HCT116 (cell line): Measurements from ENCODE around the gene HMGA1. TPM values are rescaled to one million over a fixed set of nuclear protein-coding genes. Genes with fewer than 3 reads are reported as not detected.

ENCODE experiments used
- ATAC-seq: fragments of 200-7000 bp; cut with Tn5 transposase; 2 replicates; pipeline ENCODE4 v1.9.1; 2020; ENCODE audit warnings: mild to moderate bottlenecking, moderate library complexity
- BruUV-seq: library from RNA; stranded (reverse); fragments of 400-500 nt; replicated peaks from 2 replicates; lab custom pipeline; 2021; lab: Mats Ljungman, UMichigan
- CTCF ChIA-PET: fragments of 300-600 bp; sonication (Branson Sonifier 250); formaldehyde crosslinking; loops from one replicate; lab custom pipeline; 2021; ENCODE audit warnings: antibody characterized with exemption; lab: Charles Lee
- POLR2A ChIA-PET: fragments of 300-600, 350-600 bp; sonication (Branson Sonifier 250); formaldehyde crosslinking; loops from one replicate; lab custom pipeline; 2021; ENCODE audit warnings: antibody characterized with exemption; lab: Charles Lee
- RAD21 ChIA-PET, 2 experiments: fragments of 300-600 bp; sonication (Branson Sonifier 250); formaldehyde crosslinking; loops; one replicate each; lab custom pipeline; 2023; ENCODE audit warnings: low total read pairs in 2 of 2; ENCODE audit not compliant: uncharacterized antibody in 2 of 2, unreplicated experiment in 2 of 2, low non-redundant PET in 1 of 2; lab: Charles Lee
- DNase-seq: peaks from one replicate; pipeline ENCODE4 v3.0.0-alpha.2; 2010; ENCODE audit warnings: low read depth, low spot score
- H2AFZ ChIP-seq: fragments of 200-600 bp; shearing (Covaris generic), sonication (generic); 2 replicates; pipeline ENCODE4 v1.6.1; 2017; ENCODE audit warnings: low read depth, mixed run types, mixed read lengths, antibody characterized with exemption, low read length; ENCODE audit not compliant: poor library complexity, severe bottlenecking
- H3K27ac ChIP-seq: 2 replicates; pipeline ENCODE4 v1.5.1; 2012; ENCODE audit warnings: low read depth, low read length
- H3K27me3 ChIP-seq: fragments of 200-600 bp; sonication (generic); 2 replicates; pipeline ENCODE4 v1.6.1; 2016; ENCODE audit warnings: mixed run types, low read length, mixed read lengths; ENCODE audit not compliant: insufficient read depth
- H3K36me3 ChIP-seq, 2 experiments: fragments of 200-500 bp in 1 of 2; fragments of 200-600 bp in 1 of 2; sonication (Bioruptor generic) in 1 of 2; sonication (generic) in 1 of 2; 2 replicates each; pipeline versions ENCODE4 v1.5.1 to v1.6.1; 2014 to 2016; ENCODE audit warnings: low read length in 2 of 2, inconsistent platforms in 1 of 2, mixed read lengths in 1 of 2, mixed run types in 1 of 2; ENCODE audit not compliant: insufficient read depth in 2 of 2, control insufficient read depth in 1 of 2
- H3K4me1 ChIP-seq, 2 experiments: fragments of 200-600 bp in 1 of 2; sonication (generic) in 1 of 2; 2 replicates each; pipeline versions ENCODE4 v1.5.1 to v1.6.1; 2012 to 2017; ENCODE audit warnings: low read length in 2 of 2, inconsistent platforms in 1 of 2, mild to moderate bottlenecking in 1 of 2, mixed read lengths in 1 of 2, mixed run types in 1 of 2, moderate library complexity in 1 of 2; ENCODE audit not compliant: insufficient read depth in 2 of 2, control insufficient read depth in 1 of 2
- H3K4me2 ChIP-seq: fragments of 200-600 bp; sonication (generic); 2 replicates; pipeline ENCODE4 v1.6.1; 2017; ENCODE audit warnings: mixed run types, low read length, mixed read lengths
- H3K4me3 ChIP-seq, 2 experiments: fragments of 200-600 bp in 1 of 2; sonication (generic) in 1 of 2; replicated peaks in 1 of 2; 2 replicates each; pipeline ENCODE4 v1.5.1; 2011 to 2016; ENCODE audit warnings: low read length in 2 of 2, control low read depth in 1 of 2, low read depth in 1 of 2, mild to moderate bottlenecking in 1 of 2, mixed read lengths in 1 of 2, mixed run types in 1 of 2
- H3K79me2 ChIP-seq: fragments of 200-600 bp; sonication (generic); 2 replicates; pipeline ENCODE4 v1.6.1; 2017; ENCODE audit warnings: mild to moderate bottlenecking, mixed run types, low read length, moderate library complexity, mixed read lengths; ENCODE audit not compliant: insufficient read depth
- H3K9ac ChIP-seq: fragments of 200-600 bp; sonication (generic); 2 replicates; pipeline ENCODE4 v1.6.1; 2016; ENCODE audit warnings: low read length, mixed read lengths
- H3K9me2 ChIP-seq: fragments of 200-600 bp; sonication (generic), shearing (Covaris generic); 2 replicates; pipeline ENCODE4 v1.6.1; 2017; ENCODE audit warnings: mixed run types, mild to moderate bottlenecking, moderate library complexity; ENCODE audit not compliant: insufficient read depth
- H3K9me3 ChIP-seq, 2 experiments: fragments of 200-500 bp in 1 of 2; fragments of 200-600 bp in 1 of 2; sonication (Bioruptor generic) in 1 of 2; sonication (generic) in 1 of 2; 2 replicates each; pipeline ENCODE4 v1.6.1; 2014 to 2017; ENCODE audit warnings: low read length in 2 of 2, mixed read lengths in 2 of 2, inconsistent platforms in 1 of 2, low read depth in 1 of 2, mild to moderate bottlenecking in 1 of 2, mixed run types in 1 of 2, moderate library complexity in 1 of 2; ENCODE audit not compliant: control insufficient read depth in 1 of 2, insufficient read depth in 1 of 2
- H4K20me1 ChIP-seq: fragments of 200-600 bp; sonication (generic), shearing (Covaris generic); 2 replicates; pipeline ENCODE4 v1.6.1; 2017; ENCODE audit warnings: mixed run types, mild to moderate bottlenecking, moderate library complexity; ENCODE audit not compliant: insufficient read depth
- CEBPB ChIP-seq: IDR thresholded peaks from 2 replicates; pipeline ENCODE4 v1.6.1; 2012; ENCODE audit warnings: low read depth
- EGR1 ChIP-seq: IDR thresholded peaks from 2 replicates; pipeline ENCODE4 v1.6.1; 2012; ENCODE audit warnings: low read depth
- EZH2phosphoT487 ChIP-seq: fragments of 200-600 bp; IDR thresholded peaks from 2 replicates; pipeline ENCODE4 v1.6.1; 2018; ENCODE audit warnings: antibody characterized with exemption, borderline replicate concordance
- POLR2A ChIP-seq: IDR thresholded peaks from 2 replicates; pipeline ENCODE4 v1.7.0; 2011; ENCODE audit warnings: borderline replicate concordance; ENCODE audit not compliant: insufficient read depth, insufficient read length; ENCODE audit errors: extremely low read depth
- SRF ChIP-seq: IDR thresholded peaks from 2 replicates; pipeline ENCODE4 v1.6.1; 2012; ENCODE audit warnings: low read depth
- intact Hi-C: fragments of 100-400 bp; cut with micrococcal nuclease; formaldehyde crosslinking; loops from 2 replicates; pipeline ENCODE4 v1.10.0; 2022
- total RNA-seq: library from RNA; stranded (reverse); gene quantifications from one replicate; pipeline ENCODE4 v1.2.1, GENCODE V29; 2021; ENCODE audit not compliant: unreplicated experiment

The HMGA1 gene
- total RNA-seq, 1 experiment from 2014 or later = 2,459 TPM

DNA sequence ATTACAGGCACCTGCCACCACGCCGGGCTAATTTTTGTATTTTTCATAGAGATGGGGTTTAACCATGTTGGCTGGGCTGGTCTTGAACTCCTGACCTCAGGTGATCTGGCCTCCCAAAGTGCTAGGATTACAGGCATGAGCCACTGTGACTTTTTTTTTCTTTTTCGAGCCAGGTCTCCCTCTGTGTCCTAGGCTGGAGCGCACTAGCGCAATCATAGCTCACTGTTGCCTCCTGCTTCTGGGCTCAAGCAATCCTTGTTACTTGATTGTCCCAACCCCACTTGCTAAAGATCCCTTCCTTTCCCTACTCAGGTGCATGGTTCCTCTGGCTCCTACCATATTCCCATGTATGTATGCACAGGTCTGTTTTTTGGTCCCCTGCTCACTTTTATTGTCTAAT lies 39.5 kb downstream of the HMGA1 start:
- ATAC-seq = no peak
- BruUV-seq = no TSS peak
- ChIA-PET CTCF (no interaction called here), RAD21 (interaction anchor here in 1 of 2 experiments (0.6 kb wide), 1 partner anchor 415 kb away, joined by 3 read pairs; no protein-coding TSS in a partner anchor), POLR2A (no interaction called here)
- Histone ChIP-seq H3K27ac (no peak overlapping the region), H4K20me1 (no peaks in the 10 kb centered on the region), H3K4me2 (no peak overlapping the region), H3K4me3 (no peak overlapping the region), H3K27me3 (no peaks in the 10 kb centered on the region), H3K9me3 (no peaks in the 10 kb centered on the region), H3K9me2 (no peaks in the 10 kb centered on the region), H3K36me3 (no peaks in the 10 kb centered on the region), H3K79me2 (no peaks in the 10 kb centered on the region), H3K4me1 (no peaks in the 10 kb centered on the region), H3K9ac (no peak overlapping the region), H2AFZ (no peak overlapping the region)
- no peak for TF ChIP-seq SRF
- TF ChIP-seq POLR2A = no peak
- no peak for TF ChIP-seq CEBPB
- TF ChIP-seq EZH2phosphoT487 = no peak
- intact Hi-C loops = no loop called here
- no peak for DNase-seq

DNA sequence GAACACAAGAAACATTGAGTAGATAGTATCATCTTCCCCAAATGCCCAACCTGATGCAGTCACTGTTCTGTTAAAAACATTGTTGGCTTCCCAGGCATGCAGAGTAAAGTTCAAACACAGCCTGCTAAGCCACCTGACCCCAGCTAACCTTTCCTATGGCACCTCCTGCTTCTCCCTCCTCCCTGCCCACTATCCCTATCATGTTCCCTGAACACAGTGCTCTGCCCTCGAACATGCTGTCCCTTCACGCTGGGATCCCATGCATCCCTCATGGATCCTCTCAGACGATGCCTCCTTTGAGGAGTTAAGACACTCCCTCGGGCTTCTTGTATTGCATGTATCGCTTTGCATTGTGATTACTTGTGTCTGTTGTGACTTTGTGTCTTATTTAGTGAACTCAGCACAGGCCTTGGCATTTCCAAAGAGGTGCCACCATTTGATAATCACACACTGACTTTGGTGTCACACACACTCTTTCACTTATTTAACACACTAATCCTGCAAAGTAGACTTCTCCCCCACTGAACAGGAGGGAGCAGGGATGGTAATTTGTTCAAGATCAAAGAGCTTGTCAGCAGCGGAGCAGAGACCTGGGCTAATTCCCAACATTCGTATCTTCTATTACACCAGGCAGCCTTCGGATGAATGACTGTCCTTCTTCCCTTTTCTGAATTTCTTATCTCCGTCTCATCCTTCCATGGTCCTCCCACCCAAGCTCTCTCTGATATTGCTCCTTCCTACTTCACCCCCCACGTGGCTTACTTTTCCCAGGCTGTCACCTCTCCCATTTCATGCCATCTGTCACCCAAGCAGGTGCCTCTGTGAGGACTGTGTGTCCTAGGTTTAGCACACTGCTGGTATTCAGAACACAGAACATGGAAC lies 40.4 kb downstream of the HMGA1 start:
- POLR2A ChIA-PET = no interaction called here

More for the DNA sequence above, 40.4 kb downstream of the HMGA1 start:
- no peak for ATAC-seq
- Histone ChIP-seq H3K4me1 (no peaks in the 10 kb centered on the region), H3K9ac (no peak overlapping the region)
- no peak for TF ChIP-seq EZH2phosphoT487
- TF ChIP-seq POLR2A = no peak
- TF ChIP-seq EGR1 = no peak
- TF ChIP-seq, all 23 proteins: peak for 0
- H2AFZ ChIP-seq = no peak overlapping the region
- ChIA-PET RAD21 (interaction anchor here in 1 of 2 experiments (0.6 kb wide), 1 partner anchor 415 kb away, joined by 3 read pairs; no protein-coding TSS in a partner anchor), CTCF (no interaction called here)
- H4K20me1 ChIP-seq = no peaks in the 10 kb centered on the region
- intact Hi-C loops = no loop called here
- no peak overlapping the region for H3K4me2 ChIP-seq
- BruUV-seq = TSS peak; percentile 12
- H3K4me3 ChIP-seq = no peak overlapping the region
- H3K36me3 ChIP-seq = no peaks in the 10 kb centered on the region
- no peak overlapping the region for H3K27ac ChIP-seq
- no peaks in the 10 kb centered on the region for H3K9me3 ChIP-seq
- no peak for DNase-seq
- H3K79me2 ChIP-seq = no peaks in the 10 kb centered on the region
- no peaks in the 10 kb centered on the region for H3K9me2 ChIP-seq
- no peaks in the 10 kb centered on the region for H3K27me3 ChIP-seq
